DND-41 (cell line): Measurements from ENCODE around the gene GLRA3.

Source experiments
- CTCF ChIP-seq: IDR thresholded peaks from 2 replicates; pipeline ENCODE4 v1.5.1; 2012; ENCODE audit warnings: borderline replicate concordance, low read length, moderate library complexity, mild to moderate bottlenecking; ENCODE audit not compliant: poor library complexity, severe bottlenecking; ENCODE audit errors: extremely low read depth
- EZH2 ChIP-seq: IDR thresholded peaks from 3 replicates; pipeline ENCODE4 v1.6.1; 2012; ENCODE audit warnings: borderline replicate concordance, low read depth, mild to moderate bottlenecking, moderate library complexity, low read length, inconsistent platforms; ENCODE audit not compliant: severe bottlenecking

GRCh38 chr4:174697202-174697601 is 131.8 kb downstream of the GLRA3 start:
- TF ChIP-seq CTCF = no peak
- no peak for TF ChIP-seq EZH2
